Measurements from ENCODE around the gene XYLT1. TPM values are rescaled to one million over a fixed set of nuclear protein-coding genes. Genes with fewer than 3 reads are reported as not detected.

Gene XYLT1
- total RNA-seq, 1 experiment from 2014 or later, result 14.5 TPM

DNA sequence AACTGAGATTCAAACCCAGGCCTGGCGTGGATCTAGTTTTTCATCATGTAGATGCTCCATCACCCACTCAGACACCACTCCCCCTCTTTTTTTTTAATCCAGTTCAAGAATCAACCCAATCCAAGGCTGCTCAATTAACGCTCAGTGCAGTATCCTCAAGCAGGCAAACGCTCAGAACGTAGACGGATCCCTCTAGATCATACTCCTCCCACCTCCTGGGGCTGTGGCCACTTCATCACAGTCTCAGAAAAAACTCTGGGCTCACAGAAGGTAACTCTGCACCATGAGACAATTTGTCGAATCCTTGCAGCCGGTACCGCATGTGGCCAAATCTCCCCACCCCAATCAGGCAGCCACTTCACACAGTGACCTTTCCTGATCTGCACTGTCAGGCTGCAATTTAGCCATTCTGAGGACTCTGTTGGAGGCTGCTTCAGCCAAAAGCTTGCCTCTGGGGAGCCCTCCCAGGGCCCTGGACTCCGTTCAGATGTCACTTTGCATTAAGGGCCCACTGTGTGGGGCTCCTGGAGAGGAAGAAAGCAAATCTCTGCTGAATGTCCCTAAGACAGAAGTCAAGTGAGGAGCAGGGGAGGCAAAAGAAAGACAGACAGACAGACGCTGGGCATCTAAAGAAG lies 183.5 kb downstream of the XYLT1 start:
- DNase-seq, result no peak
- H3K79me1 ChIP-seq (ENCODE audit: insufficient read depth, low read depth, low read length, poor library complexity, severe bottlenecking), result no peaks in the 10 kb centered on the region
- Mint-ChIP-seq H3K36me3 (ENCODE audit: insufficient read depth in 1 of 3, low read depth in 3 of 3) (no peaks in the 10 kb centered on the region), H3K27ac (peak overlapping the region in 2 of 3 experiments; percentile 20 to 50; a peak in 4 of 7 replicates), H3K4me1 (peaks cover 17 to 22% of the 10 kb centered on the region in 2 experiments), H3K4me3 (no peak overlapping the region; a peak in 1 of 5 replicates), H3K9me3 (no peaks in the 10 kb centered on the region), H3K27me3 (ENCODE audit: low read depth) (no peaks in the 10 kb centered on the region)
- no peaks in the 10 kb centered on the region for H3K4me1 ChIP-seq (ENCODE audit: insufficient read depth, low read length)
- no peak overlapping the region for H2BK15ac ChIP-seq (ENCODE audit: low read depth, low read length)
- H2BK120ac ChIP-seq (ENCODE audit: low read depth, low read length, poor library complexity, severe bottlenecking), result no peak overlapping the region
- H2BK5ac ChIP-seq (ENCODE audit: insufficient read length, low read length), result no peak overlapping the region
- no peak overlapping the region for H4K8ac ChIP-seq (replicated peaks; ENCODE audit: insufficient read length, low read depth, low read length)
- H2BK12ac ChIP-seq (ENCODE audit: insufficient read length, low read depth, low read length), result no peak overlapping the region
- no CpG with 5 or more reads among the region's 10 CpGs for WGBS (ENCODE audit: extremely low coverage, insufficient read length, low lambda C conversion rate)
- no peaks in the 10 kb centered on the region for H3K23me2 ChIP-seq (ENCODE audit: insufficient read length, low read depth, low read length, poor library complexity, severe bottlenecking)
- no peak overlapping the region for H3T11ph ChIP-seq (ENCODE audit: low read length)
- no peak overlapping the region for H4K5ac ChIP-seq (ENCODE audit: insufficient read length, low read depth, low read length)
- H3K79me2 ChIP-seq (ENCODE audit: insufficient read depth, low read length), result no peaks in the 10 kb centered on the region
- H2AFZ ChIP-seq (ENCODE audit: low read length), result no peak overlapping the region
- no peak overlapping the region for H4K91ac ChIP-seq (ENCODE audit: insufficient read length, low read depth, low read length)
- TF ChIP-seq, protein P1, sequence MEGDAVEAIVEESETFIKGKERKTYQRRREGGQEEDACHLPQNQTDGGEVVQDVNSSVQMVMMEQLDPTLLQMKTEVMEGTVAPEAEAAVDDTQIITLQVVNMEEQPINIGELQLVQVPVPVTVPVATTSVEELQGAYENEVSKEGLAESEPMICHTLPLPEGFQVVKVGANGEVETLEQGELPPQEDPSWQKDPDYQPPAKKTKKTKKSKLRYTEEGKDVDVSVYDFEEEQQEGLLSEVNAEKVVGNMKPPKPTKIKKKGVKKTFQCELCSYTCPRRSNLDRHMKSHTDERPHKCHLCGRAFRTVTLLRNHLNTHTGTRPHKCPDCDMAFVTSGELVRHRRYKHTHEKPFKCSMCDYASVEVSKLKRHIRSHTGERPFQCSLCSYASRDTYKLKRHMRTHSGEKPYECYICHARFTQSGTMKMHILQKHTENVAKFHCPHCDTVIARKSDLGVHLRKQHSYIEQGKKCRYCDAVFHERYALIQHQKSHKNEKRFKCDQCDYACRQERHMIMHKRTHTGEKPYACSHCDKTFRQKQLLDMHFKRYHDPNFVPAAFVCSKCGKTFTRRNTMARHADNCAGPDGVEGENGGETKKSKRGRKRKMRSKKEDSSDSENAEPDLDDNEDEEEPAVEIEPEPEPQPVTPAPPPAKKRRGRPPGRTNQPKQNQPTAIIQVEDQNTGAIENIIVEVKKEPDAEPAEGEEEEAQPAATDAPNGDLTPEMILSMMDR (conservative IDR thresholded peaks at IDR 0.05), result no peak
- H3K14ac ChIP-seq (ENCODE audit: insufficient read depth, low read length), result no peak overlapping the region
- no peak overlapping the region for H3K4ac ChIP-seq (ENCODE audit: low read depth, low read length)
- H3K56ac ChIP-seq (ENCODE audit: insufficient read length, low read depth, low read length), result no peak overlapping the region
- no peaks in the 10 kb centered on the region for H4K20me1 ChIP-seq (ENCODE audit: control insufficient read depth, insufficient read depth, insufficient read length)
- H2BK20ac ChIP-seq (ENCODE audit: low read depth, low read length, poor library complexity, severe bottlenecking), result no peak overlapping the region
- H3K9me3 ChIP-seq (ENCODE audit: control insufficient read depth, low read depth, low read length), result no peaks in the 10 kb centered on the region
- no peak overlapping the region for H2AK5ac ChIP-seq (ENCODE audit: insufficient read length, low read length)
- no peak overlapping the region for H3K18ac ChIP-seq (ENCODE audit: insufficient read length, low read depth, low read length)
- no peak overlapping the region for H3K27ac ChIP-seq (ENCODE audit: insufficient read length, low read depth, low read length)
- no peak overlapping the region for H3K23ac ChIP-seq (ENCODE audit: insufficient read length, low read depth, low read length)
- no peaks in the 10 kb centered on the region for H3K27me3 ChIP-seq (ENCODE audit: insufficient read depth, low read length)
- no peak overlapping the region for H3K4me2 ChIP-seq (ENCODE audit: insufficient read depth, insufficient read length, low read length)
- no peak overlapping the region for H3K9ac ChIP-seq (ENCODE audit: extremely low read depth, insufficient read length, low read length)

Data from H9 (cell line).